ENCODE data around the gene ATOX1. TPM values are rescaled to one million over a fixed set of nuclear protein-coding genes. Genes with fewer than 3 reads are reported as not detected.
A peak's percentile ranks its signal among the peaks of the same experiment; 100 is the strongest.

Gene ATOX1
- total RNA-seq, 3 donors from 2014 or later, result 52.5 to 54.8 (median 53.6) TPM

- ATAC-seq (no peak), DNase-seq (no peak)
- intact Hi-C loops (cut with DNase I, micrococcal nuclease), result no loop called here
Measured at GRCh38 chr5:151766975-151767374, 8.5 kb upstream of the ATOX1 start.

GRCh38 chr5:151764801-151765200 is 6.4 kb upstream of the ATOX1 start:
- ATAC-seq (no peak), DNase-seq (no peak)
- Histone ChIP-seq H3K4me3 (no peak overlapping the region), H3K36me3 (ENCODE audit: low read depth) (no peaks in the 10 kb centered on the region), H3K9me3 (no peaks in the 10 kb centered on the region), H3K4me1 (ENCODE audit: low read depth) (peaks cover under 1% of the 10 kb centered on the region)
- intact Hi-C loops (cut with DNase I, micrococcal nuclease), result no loop called here
- TF ChIP-seq, protein P1, sequence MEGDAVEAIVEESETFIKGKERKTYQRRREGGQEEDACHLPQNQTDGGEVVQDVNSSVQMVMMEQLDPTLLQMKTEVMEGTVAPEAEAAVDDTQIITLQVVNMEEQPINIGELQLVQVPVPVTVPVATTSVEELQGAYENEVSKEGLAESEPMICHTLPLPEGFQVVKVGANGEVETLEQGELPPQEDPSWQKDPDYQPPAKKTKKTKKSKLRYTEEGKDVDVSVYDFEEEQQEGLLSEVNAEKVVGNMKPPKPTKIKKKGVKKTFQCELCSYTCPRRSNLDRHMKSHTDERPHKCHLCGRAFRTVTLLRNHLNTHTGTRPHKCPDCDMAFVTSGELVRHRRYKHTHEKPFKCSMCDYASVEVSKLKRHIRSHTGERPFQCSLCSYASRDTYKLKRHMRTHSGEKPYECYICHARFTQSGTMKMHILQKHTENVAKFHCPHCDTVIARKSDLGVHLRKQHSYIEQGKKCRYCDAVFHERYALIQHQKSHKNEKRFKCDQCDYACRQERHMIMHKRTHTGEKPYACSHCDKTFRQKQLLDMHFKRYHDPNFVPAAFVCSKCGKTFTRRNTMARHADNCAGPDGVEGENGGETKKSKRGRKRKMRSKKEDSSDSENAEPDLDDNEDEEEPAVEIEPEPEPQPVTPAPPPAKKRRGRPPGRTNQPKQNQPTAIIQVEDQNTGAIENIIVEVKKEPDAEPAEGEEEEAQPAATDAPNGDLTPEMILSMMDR (IDR thresholded peaks at IDR 0.05), result no peak

More at GRCh38 chr5:151766975-151767374, 8.5 kb upstream of the ATOX1 start:
- Histone ChIP-seq H3K4me3 (no peak overlapping the region), H3K4me1 (ENCODE audit: low read depth) (peaks cover 8% of the 10 kb centered on the region), H3K9me3 (peaks cover 3% of the 10 kb centered on the region), H3K36me3 (ENCODE audit: low read depth) (no peaks in the 10 kb centered on the region)
- TF ChIP-seq, protein P1 (IDR thresholded peaks at IDR 0.05), result no peak

- ATAC-seq (peak; percentile 58), DNase-seq (peak in 1 of 3 donors; percentile 30)
- TF ChIP-seq, protein P1 (IDR thresholded peaks at IDR 0.05), result no peak
- no peaks in the 10 kb centered on the region for H3K36me3 ChIP-seq (ENCODE audit: low read depth)
- H3K9me3 ChIP-seq, result no peaks in the 10 kb centered on the region
- peak overlapping the region; percentile 39 for H3K4me3 ChIP-seq
- intact Hi-C loops (cut with DNase I, micrococcal nuclease), result no loop called here
- H3K4me1 ChIP-seq (ENCODE audit: low read depth), result peaks cover 33% of the 10 kb centered on the region
Measured at GRCh38 chr5:151758141-151758429, 346 bp downstream of the ATOX1 start.

DNA sequence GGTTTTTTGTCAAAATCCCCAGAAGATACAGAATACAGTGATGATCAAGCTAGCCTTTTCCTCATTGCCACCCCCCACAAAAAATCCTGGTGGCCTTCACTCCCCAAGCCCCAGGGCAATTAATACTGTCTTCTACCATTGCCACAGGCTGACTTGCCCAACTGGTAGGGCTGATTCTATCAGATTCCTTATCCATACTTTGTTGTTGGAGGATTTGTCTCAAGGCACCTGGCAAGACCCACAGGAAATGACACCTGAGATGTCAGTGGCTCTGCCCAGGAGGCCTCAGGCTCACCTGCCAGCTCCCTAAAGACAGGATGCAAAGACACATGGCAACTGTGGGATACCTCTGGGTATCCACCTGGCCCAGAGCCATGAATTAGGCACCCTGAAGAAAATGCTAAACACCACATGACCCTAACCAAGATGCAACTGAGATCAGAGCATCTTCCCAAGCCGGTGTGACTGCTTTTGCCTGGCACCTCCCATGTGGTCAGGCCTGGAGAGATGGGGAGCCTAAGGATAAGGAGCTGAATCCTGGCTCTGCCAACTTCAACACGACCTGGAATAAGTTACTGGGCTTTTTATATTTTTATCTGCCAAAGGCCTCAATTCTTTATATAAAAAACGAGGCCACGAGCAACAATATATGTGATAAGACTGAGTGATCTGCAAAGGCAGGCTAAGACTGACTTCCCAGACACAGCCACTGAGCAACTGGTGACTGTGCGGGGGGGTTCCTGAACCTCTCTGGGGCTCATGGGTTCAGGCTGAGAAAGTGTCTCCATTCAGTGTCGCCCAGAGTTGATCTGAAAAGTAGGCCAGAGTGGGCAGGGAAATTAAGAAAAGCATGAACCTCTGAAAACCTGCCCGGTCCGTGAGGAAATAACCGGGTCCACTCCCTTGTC is 944 bp downstream of the ATOX1 start:
- H3K4me3 ChIP-seq, result peak overlapping the region; percentile 39
- intact Hi-C loops (cut with DNase I, micrococcal nuclease), result no loop called here
- DNase-seq (no peak), ATAC-seq (peak; percentile 27)
- TF ChIP-seq, protein P1 (IDR thresholded peaks at IDR 0.05), result no peak
- no peaks in the 10 kb centered on the region for H3K36me3 ChIP-seq (ENCODE audit: low read depth)
- H3K9me3 ChIP-seq, result no peaks in the 10 kb centered on the region
- peaks cover 33% of the 10 kb centered on the region for H3K4me1 ChIP-seq (ENCODE audit: low read depth)

GRCh38 chr5:151755383-151755782 is 3.0 kb downstream of the ATOX1 start:
- intact Hi-C loops (cut with DNase I, micrococcal nuclease), result no loop called here
- DNase-seq (peak in 1 of 3 donors; percentile 43), ATAC-seq (no peak)

More at GRCh38 chr5:151755383-151755782, 3.0 kb downstream of the ATOX1 start:
- H3K4me3 ChIP-seq, result no peak overlapping the region
- H3K4me1 ChIP-seq (ENCODE audit: low read depth), result peaks cover 33% of the 10 kb centered on the region
- no peaks in the 10 kb centered on the region for H3K36me3 ChIP-seq (ENCODE audit: low read depth)
- H3K9me3 ChIP-seq, result no peaks in the 10 kb centered on the region
- TF ChIP-seq, protein P1 (IDR thresholded peaks at IDR 0.05), result no peak
